SW 1271 (cell line): ENCODE results near the gene ARHGEF1.
"Not testable (repeated sequence)": the region's sequence is repeated elsewhere in the genome, so short reads cannot be mapped to it uniquely, and the experiment has no call there.

ENCODE experiments used
- DNase-seq, 2 experiments: peaks; one replicate each; lab custom pipeline; 2025; lab: John Stamatoyannopoulos, UW

ARHGEF1 gene

DNA sequence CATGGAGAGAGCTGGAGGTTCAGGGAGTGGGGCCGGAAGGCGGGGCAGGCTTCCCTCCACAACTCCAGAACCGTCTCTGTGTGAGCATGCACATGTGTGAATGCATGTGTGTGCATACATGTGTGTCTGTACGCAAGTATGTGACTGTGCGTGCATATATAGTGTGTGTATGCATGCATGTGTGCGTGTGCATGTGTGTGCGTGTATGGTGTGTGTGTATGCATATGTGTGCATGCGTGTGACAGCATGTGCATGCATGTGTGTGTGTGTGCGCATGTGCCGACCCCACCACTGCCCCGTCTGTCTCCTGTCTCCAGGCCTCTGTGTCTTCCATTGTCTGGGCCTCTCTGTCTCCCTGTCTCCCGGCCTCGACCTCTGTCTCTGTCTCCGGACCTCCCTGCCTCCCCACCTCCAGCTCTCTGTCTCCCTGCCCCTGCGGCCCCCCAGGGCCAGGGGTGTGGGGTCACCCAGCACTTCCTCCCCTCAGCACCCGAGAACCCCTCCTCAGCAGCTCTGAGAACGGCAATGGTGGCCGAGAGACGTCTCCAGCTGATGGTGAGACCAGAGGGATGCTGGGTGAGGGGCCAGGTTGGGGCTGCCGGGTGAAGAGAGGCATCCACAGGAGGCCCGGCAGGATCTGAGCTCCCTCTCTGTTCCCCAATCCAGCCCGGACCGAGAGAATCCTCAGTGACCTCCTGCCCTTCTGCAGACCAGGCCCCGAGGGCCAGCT lies 22.5 kb downstream of the ARHGEF1 start:
- DNase-seq, result no peak

DNA sequence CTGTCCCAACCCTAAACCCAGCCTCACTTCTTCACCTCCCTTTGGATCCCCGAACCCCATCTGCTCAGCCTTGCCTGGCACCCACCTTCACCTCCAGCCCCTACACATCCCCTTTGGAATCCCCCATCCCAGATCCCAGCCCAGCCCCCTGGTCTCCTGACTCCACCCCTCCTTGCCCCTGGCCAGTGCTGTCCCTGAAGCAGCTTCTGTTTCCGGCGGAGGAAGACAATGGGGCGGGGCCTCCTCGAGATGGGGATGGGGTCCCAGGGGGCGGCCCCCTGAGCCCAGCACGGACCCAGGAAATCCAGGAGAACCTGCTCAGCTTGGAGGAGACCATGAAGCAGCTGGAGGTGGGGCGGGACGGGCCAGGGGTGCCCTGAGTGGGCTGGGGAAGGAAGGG lies 23.3 kb downstream of the ARHGEF1 start:
- no peak for DNase-seq

DNA sequence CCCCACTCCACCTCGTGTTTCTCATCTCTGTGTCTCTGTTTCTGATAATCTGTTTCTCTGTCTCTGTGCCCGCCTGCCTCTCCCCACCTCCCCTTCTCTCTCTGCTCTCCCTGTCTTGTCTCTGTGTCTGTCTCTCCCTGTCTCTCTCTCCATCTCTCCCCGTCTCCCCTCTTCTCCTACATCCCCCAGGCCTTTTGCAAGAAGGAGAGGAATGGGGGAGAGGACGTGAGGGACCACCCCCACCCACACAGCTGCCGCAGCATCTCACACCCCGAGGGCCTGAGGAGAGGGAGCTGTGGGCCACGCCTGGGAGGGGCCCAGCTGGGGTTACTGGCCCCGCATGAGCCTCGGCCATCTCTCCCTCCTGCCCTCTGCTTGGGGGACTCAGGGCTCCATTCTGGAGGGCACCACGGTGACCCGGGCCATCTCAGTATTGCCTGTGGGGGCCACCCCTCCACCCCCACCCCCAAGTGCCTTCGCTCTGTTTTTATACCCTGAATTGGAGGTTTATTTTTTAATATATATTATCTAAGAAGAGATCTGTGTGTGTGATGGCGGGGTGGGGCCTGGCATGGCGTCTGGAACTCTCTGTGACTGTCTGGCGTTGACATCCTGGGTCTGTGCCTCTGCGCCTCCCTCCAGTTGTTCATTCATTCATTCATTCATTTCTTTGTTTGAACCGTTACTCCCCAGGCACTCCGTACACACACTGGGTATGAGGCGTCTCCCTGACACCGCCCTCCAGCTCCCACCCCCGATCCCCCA lies 24.1 kb downstream of the ARHGEF1 start:
- DNase-seq, result no peak

DNA sequence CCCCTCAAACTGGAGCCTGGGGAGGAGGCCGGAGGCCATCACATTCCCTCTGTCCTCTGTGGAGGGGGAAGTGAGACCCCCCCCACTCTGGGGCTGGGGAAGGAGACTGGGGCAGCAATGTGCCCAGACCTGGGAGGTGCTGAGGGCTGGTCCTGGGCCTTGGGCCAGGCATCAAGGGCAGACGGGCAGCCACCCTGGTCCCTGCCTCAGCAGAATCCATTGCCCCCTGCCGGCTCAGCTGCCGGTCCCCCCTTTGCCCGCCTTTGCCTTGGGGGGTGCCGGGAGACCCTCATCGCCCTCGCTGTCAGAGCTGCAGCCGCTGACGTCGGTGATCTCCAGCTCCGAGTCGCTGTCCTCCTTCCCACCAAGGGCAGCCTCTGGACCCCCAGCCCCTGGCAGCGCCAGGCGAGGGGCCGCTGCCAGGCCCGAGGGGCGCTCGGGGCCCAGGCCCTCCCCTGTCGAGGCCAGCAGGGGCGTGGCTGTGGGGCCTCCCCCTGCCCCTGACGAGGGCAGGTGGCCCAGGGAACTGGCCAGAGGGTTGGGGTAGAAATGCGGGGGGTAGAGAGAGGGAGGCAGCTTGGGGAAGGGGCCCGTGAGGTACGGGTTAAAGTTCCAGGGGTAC lies 25.1 kb downstream of the ARHGEF1 start:
- DNase-seq, result no peak

DNA sequence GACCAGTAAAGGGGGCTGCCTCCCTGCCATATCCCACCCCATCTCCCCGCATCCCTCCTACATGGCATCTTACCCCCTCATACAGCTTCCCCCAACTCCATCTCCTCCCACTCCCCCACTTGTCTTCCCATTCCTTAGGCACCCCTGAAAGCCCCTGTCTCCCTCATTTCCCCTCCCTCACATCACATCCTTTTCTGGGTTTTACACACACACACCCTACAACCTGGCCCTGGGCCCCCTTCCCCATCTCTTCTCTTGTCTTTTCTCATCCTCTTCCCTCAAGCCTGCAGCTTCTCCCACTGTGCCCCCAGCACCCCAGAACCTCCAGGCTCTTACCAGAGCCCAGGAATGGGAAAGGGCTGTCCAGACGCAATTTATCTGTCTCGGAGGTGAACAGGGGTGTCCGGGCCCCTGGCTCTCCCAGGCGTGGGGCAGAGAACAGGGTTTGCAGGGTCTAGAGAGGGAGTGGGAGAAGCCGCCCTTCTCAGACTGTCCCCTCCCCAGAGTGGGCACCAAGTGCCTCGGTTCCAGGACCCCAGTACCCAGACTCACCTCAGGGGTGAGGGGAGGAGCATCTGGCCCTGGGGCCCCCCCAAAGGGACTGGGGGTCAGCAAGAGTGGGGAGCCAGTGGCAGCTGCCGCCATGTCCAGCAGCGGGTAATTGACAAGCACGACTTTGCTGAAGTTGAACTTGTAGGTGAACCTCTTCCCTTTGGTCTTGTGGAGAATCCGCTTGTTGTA lies 25.9 kb downstream of the ARHGEF1 start:
- no peak for DNase-seq

DNA sequence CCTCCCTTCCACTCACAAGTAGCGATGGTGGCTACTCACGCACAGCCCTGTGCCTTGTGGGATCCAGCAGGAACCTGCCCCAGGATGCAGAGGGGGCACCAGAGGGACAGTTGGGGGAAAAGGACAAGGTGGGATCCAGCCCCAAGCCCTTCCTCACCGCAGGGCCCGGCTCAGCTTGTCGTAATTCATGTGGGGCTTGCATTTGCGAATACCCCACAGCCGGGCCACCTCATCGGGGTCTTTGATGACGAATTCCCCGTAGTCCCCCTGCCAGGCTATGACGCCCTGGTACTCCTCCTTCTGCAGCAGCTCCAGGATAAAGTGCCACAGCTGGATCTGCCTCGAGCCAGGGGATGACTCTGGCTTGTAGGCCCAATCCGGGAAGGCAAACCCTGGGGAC lies 26.7 kb downstream of the ARHGEF1 start:
- no peak for DNase-seq

DNA sequence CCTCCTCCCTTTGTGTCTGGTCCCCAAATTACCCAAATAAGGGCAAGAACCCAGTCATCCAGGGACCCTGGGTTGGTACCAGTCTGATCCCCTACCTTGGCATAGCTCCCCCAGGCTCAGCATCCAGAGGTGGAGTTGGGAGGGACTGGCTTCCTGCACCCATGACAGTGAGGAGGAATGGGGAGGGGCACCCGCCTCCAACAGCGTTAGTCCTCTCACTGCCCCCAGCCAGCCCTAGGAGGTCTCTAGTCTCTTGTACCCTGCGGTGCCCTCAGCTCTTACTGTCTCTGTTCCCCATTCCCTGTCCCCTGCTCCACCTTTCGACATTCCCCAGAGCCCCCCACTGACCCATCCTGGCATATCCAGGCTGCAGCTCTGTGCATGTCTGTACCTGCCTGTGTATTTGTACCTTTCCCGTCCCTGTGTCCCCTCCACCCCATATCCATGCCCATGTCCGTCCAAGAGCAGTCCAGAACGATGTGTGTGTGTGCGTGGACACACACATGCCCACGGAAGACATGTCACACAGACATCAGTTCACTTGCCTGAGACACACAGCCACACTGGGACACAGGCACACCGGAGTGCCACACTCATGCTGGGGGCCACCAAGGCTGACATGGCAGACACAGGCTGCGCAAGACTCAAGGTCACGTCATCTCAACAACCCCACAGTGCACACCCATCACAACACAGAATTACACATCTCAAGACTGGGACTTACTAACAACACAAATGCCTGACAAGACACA lies 27.4 kb downstream of the ARHGEF1 start:
- DNase-seq, result no peak

DNA sequence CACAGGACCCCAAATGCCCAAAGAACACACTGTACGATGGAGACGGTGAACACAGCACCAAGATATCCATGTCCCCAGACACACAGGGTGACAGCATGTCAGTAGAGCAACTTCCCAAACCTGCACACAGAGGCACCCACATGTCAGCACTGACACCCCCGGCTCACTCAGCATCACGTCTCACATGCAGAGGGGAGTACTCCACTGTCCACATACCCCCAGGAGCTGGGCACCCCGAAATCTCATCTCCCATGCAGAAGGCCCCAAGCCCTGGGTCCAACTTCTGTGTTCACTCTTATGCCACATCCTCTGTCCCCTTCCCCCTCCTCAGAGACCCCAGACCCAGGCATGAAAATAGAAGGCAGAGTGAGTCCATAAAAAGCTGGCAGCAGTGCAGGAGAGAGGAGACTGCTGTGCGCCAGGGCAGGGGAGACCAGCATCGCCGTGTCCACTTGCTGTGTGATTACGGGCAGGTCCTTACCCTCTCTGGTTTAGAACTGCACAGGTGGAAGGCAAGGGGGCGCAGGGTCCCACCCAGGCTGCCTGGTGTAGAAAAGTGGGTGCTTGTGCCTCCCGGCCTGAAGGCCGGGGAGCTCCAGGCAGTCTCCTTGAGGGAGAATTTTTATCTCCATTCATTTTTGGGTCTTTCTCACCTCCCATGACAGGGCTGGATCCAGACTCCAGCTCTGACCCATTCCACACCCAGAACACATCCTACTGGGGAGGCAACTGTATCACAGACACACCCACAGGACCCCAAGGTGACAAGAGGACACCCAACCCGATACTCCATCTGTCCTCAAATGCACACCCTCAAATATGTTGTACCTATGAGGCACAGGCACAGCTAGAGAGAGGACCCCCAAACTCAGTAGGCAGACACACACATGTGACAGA lies 28.3 kb downstream of the ARHGEF1 start:
- DNase-seq, result no peak

DNA sequence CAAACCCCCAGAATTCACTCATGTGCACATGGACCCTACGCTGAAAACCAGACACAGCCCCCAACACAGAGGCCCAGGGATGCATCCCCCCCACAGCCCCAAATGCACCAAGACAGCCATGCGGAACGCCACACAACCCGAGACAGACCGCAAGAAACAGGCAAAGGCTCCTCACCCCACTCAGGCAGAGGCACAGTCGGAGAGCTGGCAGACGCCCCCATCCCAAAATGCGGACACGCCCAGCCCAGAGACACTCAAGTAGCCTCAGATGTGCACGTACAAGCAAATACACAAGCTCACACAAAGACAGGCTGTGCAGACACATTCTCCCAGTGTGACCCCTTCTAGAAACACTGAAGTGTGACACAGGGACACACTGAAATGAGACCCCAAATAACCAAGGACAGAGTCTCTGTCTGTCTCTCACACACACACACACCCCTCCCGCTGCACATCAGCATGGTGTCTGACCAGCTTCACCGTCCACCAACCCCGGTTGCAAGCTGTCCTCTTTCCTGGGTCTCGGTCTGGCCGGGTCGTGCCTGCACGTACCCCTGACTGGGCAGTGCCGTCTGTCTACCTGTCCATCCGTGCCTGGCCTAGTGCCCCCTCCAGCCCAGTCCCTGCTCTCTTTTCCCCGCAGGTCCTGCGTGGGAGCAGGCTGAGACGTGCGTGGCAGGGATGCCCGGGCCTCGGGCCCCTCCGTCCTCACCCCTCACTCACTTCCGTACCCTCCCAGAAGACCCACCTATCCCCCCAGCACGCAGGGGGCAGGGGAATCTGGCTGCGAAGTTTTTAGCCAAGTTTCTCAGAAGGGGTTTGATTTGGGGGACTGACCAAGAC lies 29.1 kb downstream of the ARHGEF1 start:
- no peak for DNase-seq

DNA sequence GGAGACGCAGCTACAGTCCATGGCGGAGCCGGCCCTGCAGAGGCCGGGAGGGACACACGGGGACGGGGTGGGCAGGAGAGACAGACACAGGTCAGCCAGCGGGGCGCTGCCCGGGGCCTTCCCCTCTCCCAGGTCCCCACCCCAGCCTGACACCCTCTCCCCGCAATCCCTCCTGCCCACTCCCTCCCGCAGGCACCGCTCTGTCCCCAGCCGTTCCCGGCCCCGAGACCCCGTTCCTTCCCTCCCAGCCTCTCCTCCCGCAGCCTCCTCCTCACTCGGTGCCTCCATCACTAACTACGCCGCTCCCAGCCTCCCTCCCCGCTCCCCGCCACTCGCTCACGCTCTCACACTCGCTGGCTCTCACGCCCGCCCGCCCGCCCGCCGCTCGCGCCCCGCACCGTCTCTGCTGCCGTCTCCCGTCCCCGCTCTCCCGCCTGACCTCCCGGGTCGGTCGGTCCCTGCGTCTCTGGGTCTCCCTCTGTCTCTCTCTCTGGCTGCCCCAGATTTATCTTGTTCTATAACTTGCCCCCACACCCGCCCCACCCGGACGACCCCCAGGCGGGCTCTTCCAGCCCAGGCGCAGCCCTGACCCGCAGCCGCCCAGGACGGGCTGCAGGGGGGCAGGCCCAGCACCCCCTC lies 30.0 kb downstream of the ARHGEF1 start:
- DNase-seq, result no peak

DNA sequence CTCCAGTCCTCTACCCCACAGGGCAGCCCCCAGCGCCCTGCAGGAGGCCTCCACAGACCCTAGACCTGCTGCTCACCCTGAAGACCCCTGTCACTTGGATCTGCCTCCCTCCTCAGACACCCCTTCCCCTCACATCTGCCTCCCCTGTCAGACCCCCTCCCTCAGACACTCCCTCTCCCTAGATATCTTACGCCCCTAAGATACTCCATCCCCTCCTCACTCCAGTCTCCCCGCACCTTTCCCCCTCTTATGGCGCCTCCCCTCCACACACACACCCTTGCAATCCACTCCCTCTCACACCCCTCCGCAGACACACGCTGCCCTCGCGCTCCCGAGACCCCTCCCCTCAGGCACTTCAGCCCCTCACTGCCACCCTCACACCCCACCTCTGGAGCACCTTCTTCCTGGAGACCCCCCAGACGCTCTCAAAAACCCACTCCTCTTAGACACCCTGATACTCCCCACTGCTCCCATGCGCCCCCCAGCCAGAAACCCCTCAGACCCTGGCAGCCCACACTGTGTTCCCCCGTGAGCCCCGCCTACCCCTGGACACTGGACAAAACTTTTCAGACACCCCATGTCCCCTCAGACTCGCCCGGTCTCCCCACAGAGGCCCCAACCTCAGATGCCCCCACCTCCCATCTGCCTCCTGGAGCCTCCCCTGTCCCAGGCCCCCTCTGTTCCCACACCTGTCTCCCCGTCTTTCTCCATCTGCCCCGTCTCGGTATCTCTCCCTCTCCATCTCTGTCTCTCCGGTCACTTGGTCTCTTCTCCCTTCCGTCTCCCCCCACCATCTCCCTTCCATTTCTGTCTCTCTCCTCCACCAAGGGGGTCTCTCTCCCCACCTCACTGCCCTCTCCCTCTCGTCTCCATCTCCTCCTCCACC lies 30.8 kb downstream of the ARHGEF1 start:
- no peak for DNase-seq

DNA sequence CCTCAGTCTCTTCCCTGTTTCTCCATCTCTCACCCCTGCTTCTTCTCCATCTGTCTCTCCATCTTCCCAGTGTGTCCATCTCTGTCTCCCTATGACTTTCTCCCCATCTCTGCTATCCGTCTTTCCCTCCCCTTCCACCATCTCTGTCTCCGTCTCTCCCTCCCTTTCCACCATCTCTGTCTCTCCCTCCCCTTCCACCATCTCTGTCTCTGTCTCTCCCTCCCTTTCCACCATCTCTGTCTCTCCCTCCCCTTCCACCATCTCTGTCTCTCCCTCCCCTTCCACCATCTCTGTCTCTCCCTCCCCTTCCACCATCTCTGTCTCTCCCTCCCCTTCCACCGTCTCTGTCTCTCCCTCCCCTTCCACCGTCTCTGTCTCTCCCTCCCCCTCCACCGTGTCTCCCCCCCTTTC lies 31.4 kb downstream of the ARHGEF1 start:
- DNase-seq, result not testable (repeated sequence)

DNA sequence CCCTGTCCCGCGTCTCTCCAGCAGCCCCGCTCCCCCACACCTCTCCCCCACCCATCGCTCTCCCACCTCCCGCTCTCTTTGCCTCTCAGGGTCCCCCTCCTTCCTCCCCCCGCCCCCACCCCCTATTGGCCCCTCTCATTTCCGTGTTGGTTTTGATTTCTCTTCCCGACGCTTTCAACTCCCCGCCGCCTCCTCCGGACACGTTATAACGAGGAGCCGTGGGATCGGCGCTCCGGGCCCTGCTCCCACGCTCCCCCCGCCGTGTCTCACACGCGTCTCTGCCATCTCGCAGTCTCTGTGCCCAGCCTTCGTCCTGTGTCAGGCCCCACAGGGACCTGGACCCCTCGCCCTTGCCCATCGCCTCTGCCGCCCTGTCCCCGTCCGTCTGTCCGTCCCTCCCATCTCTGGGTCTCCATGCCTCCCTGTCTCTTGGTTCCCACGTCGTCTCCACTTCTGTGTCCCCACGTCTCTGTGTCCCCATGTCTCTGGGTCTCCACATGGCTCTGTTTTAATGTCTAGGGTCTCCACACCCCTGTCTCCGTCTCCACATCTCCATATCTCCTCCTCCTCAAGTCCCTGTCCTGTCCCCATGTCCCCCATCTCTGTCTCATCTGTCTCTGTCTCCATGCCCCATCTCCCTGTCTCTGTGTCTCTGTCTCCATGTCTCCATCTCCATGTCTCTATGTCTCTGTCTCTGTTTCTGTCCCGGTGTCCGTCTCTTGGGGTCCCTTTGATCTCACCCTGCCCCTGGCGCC lies 32.2 kb downstream of the ARHGEF1 start:
- DNase-seq, result no peak

DNA sequence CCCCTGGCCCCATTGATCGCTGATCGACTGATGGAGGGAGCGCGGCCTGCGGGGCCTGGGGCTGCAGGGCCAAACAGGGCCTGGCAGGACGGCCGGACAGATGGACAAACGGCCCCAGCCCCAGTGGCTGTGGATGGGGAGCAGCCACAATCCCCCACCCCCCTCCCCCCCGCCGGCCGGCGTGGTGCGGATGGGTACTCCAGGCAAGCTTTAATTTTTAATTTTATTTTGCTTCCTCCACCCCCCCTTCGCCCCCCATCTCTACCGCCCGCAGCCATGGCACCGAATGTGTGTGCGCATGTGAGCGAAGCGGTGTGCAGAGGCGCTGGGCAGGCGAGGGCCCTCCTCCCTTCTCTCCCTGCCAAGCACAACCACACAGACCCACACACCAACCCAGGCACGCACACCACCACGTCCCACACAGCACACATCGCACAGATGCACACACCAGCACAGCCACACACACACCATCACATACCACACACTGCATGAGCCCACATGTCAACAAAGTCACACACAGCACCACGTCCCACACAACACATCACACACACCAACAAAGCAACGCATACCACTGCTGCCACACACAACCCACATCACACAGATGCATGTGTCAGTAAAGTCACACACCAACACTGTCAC lies 32.9 kb downstream of the ARHGEF1 start:
- no peak for DNase-seq

DNA sequence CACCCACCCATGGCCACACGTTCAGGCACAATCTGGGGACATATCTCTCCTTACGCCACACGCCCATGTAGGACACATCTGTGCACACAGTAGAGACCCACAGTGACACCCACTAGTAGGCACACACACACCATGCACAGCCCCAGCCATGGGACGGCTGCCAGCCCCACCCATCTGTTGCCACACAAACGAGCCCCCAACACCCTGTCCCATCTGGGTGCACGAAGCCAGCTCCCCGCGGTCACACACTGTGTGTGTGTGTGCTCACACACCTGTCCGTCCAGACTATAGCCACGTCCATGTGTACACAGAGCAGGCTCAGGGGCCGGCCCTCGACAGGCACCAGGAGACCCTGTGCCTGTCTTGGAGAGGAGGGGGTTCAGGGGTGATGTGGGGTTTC lies 34.7 kb downstream of the ARHGEF1 start:
- no peak for DNase-seq

DNA sequence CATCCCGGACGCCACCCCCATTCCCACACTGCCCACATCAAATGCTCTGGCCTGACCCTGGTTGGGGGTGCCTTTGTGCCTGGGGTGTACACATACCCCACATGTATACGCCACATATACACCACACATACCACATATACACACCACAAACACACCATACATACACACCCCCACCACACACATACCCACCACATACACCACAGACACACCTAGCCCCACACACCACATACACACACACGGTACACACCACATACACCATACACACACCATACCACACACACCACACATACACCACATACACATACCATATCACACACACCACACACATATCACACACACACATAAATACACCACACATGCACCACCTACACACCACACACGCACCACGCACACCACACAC lies 35.1 kb downstream of the ARHGEF1 start:
- no peak for DNase-seq

DNA sequence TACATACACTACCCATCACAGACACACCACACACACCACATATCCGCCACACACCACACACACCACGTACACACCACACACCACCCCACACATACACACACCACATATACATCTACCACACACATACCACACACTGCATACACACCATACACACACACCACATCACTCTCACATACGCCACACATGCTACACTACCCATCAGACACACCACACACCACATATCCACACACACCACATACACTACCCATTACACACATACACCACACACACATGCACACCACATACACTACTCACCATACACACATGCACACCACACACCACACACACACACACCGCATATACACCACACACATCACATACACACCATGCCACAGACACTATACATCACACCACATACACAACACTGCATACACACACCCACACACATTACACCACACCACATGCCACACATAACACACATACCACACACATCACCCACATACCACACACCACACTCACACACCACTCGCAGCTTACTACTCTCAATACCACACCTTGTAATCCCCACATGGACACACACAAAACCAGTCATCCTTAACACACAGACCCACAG lies 35.8 kb downstream of the ARHGEF1 start:
- no peak for DNase-seq
